NCI-H774 (cell line): ENCODE results near the gene NKAIN1.
"Not testable (repeated sequence)": the region's sequence is repeated elsewhere in the genome, so short reads cannot be mapped to it uniquely, and the experiment has no call there.

Source experiments
- DNase-seq: peaks from one replicate; lab custom pipeline; 2025; lab: John Stamatoyannopoulos, UW

Gene NKAIN1

GRCh38 chr1:31152181-31152795, 87.4 kb downstream of the NKAIN1 start:
- DNase-seq, result no peak

DNA sequence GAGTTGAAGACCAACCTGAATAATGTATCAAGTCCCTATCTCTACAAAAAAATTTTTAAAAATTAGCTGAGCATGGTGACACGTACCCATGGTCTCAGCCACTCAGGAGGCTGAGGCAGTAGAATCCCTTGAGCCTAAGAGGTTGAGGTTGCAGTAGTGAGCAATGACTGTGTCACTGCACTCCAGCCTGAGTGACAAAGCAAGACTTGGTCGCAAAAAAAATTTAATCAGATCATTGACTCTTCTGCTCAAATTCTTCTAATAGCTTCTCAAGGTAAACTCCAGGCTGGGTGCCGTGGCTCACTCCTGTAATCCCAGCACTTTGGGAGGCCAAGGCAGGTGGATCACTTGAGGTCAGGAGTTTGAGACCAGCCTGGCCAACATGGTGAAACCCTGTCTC, 88.3 kb downstream of the NKAIN1 start:
- DNase-seq, result no peak

GRCh38 chr1:31148409-31148808, 91.3 kb downstream of the NKAIN1 start:
- no peak for DNase-seq

GRCh38 chr1:31145648-31146047, 94.0 kb downstream of the NKAIN1 start:
- no peak for DNase-seq

DNA sequence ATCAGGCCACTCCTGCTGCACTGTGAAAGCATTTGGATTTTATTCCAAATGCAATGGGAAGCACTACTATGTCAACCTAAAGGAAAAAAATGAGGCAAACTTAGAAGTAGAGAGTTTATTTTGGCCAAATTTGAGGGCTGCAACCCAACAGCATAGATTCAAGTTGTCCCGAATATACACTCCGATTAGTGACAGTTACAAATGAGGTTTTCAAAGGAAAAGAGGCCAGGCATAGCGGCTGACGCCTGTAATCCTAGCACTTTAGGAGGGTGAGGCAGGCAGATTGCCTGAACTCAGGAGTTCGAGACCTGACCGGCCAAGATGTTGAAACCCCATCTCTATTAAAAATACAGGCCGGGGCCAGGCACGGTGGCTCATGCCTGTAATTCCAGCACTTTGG, 95.2 kb downstream of the NKAIN1 start:
- no peak for DNase-seq

DNA sequence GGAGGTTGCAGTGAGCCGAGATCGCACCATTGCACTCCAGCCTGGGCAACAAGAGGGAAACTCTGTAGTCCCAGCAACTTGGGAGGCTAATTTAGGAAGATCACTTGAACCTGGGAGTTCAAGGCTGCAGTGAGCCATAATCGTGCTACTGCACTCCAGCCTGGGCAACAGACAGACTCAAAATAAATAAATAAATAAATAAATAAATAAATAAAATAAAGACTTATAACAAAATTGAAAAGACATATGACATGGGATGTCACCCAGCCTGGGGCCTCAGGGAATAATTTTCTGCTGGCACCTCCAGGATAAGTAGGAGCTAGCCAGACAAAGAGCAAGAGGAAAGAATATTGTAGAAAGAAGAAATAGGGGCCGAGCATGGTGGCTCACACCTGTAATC, 96.2 kb downstream of the NKAIN1 start:
- DNase-seq, result no peak

DNA sequence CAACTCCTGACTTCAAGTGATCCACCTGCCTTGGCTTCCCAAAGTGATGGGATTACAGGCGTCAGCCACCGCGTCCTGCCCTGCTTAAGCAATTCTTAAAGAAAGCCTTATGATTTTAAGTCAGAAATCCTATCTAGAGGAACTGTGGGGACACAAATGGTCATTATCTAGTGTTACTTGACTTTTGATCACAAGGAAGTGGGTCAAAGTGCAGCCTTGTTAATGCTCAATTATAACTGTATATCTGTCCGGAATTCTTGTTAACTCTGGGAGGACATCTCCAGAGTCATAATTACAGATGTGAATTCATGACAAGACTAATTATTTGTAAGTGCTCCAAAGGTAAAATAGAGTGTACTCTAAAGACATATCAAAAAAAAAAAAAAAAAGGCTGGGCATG, 97.3 kb downstream of the NKAIN1 start:
- DNase-seq, result no peak

- no peak for DNase-seq
These were observed 99.4 kb downstream of the NKAIN1 start for GRCh38 chr1:31140299-31140698.

DNA sequence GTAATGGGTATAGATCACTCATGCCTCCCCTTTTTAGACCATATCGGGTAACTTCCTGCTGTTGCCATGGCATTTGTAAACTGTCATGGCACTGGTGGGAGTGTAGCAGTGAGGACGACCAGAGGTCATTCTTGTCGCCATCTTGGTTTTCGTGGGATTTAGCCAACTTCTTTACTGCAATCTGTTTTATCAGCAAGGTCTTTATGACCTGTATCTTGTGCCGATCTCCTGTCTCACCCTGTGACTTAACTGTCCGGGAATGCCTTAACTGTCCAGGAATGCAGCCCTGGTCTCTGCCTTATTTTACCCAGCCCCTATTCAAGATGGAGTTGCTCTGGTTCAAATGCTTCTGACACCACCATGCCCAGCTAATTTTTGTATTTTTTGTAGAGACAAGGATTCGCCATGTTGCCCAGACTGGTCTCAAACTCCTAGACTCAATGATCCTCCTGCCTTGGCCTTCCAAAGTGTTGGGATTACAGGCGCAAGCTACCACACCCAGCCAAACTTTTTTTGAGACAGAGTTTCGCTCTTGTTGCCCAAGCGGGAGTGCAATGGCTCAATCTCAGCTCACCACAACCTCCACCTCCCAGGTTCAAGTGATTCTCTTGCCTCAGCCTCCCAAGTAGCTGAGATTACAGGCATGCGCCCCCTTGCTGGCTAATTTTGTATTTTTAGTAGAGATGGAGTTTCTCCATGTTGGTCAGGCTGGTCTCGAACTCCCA, 100.7 kb downstream of the NKAIN1 start:
- not testable (repeated sequence) for DNase-seq

DNA sequence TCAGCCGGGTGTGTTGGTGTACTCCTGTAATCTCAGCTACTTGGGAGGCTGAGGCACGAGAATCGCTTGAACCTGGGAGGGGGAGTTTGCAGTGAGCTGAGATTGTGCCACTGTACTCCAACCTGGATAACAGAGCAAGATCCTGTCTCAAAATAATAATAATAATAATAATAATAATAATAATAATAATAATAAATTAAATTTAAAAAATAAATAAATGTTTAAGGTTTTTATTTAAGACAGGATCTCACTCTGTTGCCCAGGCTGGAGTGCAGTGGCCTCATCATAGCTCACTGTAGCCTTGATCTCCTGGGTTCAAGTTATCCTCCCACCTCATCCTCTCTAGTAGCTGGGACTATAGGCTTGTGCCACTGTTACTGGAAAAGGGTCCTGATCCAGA, 101.8 kb downstream of the NKAIN1 start:
- DNase-seq, result not testable (repeated sequence)

DNA sequence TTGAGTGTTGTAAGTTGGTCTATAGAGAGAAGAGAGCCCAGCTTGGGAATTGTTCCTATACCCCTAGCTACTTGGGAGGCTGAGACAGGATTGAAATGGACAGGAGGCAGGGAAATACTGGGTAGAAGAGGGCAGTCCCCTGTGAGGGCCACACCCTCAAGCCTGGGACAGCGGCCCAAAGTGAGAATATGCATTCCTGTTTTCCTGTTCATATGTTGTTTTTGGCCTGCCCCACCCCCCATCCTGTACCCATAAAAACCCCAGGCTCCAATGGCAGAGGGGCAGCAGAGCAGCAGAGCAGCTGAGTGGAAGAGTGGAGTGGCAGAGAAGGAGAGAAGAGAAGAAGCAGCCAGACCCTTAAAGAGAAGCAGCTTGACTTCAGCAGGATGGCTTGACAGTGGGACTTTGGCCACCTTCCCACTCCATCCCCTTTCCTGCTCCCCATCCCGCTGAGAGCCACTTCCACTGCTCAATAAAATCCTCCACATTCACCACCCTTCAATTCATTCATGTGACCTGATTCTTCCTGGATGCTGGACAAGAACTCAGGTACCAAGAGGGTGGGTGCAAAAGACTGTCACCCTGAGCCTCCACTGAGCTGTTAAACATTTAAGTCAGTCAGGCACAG, 103.6 kb downstream of the NKAIN1 start:
- no peak for DNase-seq

- DNase-seq, result no peak
These were observed 106.3 kb downstream of the NKAIN1 start for GRCh38 chr1:31133368-31133767.
